Panc1 (cell line): ENCODE results near the gene ZBTB37. TPM values are rescaled to one million over a fixed set of nuclear protein-coding genes. Genes with fewer than 3 reads are reported as not detected.

Source experiments
- ATAC-seq: fragments of 200-7000 bp; cut with Tn5 transposase; 2 replicates; pipeline ENCODE4 v1.9.1; 2020; ENCODE audit warnings: mild to moderate bottlenecking, moderate library complexity
- BruUV-seq: library from RNA; stranded (reverse); fragments of 400-500 nt; replicated peaks from 2 replicates; lab custom pipeline; 2021; lab: Mats Ljungman, UMichigan
- CTCF ChIA-PET: fragments of 300-600 bp; sonication (Branson Sonifier 250); formaldehyde crosslinking; loops from one replicate; lab custom pipeline; 2022; ENCODE audit warnings: antibody characterized with exemption; lab: Charles Lee
- POLR2A ChIA-PET: fragments of 300-600 bp; sonication (Branson Sonifier 250); formaldehyde crosslinking; loops from one replicate; lab custom pipeline; 2022; ENCODE audit warnings: antibody characterized with exemption; lab: Charles Lee
- DNase-seq: peaks from one replicate; pipeline ENCODE4 v3.0.0-alpha.2; 2010; ENCODE audit warnings: low read depth, low spot score
- H3K27ac ChIP-seq: 2 replicates; pipeline ENCODE4 v1.5.1; 2011; ENCODE audit warnings: mild to moderate bottlenecking, low read length, inconsistent platforms
- H3K27me3 ChIP-seq: fragments of 200-500 bp; sonication (Bioruptor generic); 2 replicates; pipeline ENCODE4 v1.6.0; 2014; ENCODE audit warnings: low read length, inconsistent platforms; ENCODE audit not compliant: control insufficient read depth, insufficient read depth
- H3K36me3 ChIP-seq: fragments of 200-500 bp; sonication (Bioruptor generic); 2 replicates; pipeline ENCODE4 v1.5.1; 2014; ENCODE audit warnings: inconsistent platforms, mild to moderate bottlenecking, low read length, moderate library complexity; ENCODE audit not compliant: control insufficient read depth, insufficient read depth
- H3K4me1 ChIP-seq: 2 replicates; pipeline ENCODE4 v1.5.1; 2011; ENCODE audit warnings: inconsistent platforms, mild to moderate bottlenecking, low read length, moderate library complexity; ENCODE audit not compliant: control insufficient read depth, insufficient read depth
- H3K4me3 ChIP-seq, 2 experiments: 2 replicates each; pipeline ENCODE4 v1.5.1; 2011 to 2012; ENCODE audit warnings: low read depth in 2 of 2, low read length in 2 of 2, mild to moderate bottlenecking in 2 of 2, inconsistent platforms in 1 of 2, moderate library complexity in 1 of 2
- H3K9me3 ChIP-seq: fragments of 200-500 bp; sonication (Bioruptor generic); 2 replicates; pipeline ENCODE4 v1.5.1; 2014; ENCODE audit warnings: low read depth, mild to moderate bottlenecking, inconsistent platforms, low read length, moderate library complexity; ENCODE audit not compliant: control insufficient read depth, insufficient read depth
- POLR2AphosphoS5 ChIP-seq: IDR thresholded peaks from 2 replicates; pipeline ENCODE4 v1.6.1; 2012; ENCODE audit warnings: mild to moderate bottlenecking, low read depth, low read length, moderate library complexity
- REST ChIP-seq, 2 experiments: IDR thresholded peaks; 2 replicates each; pipeline ENCODE4 v1.6.1; 2011 to 2012; ENCODE audit warnings: low read depth in 2 of 2, control low read depth in 1 of 2, low read length in 1 of 2, mild to moderate bottlenecking in 1 of 2, moderate library complexity in 1 of 2; ENCODE audit not compliant: insufficient read depth in 1 of 2
- SIN3A ChIP-seq: IDR thresholded peaks from 2 replicates; pipeline ENCODE4 v1.6.1; 2012; ENCODE audit warnings: low read depth, mild to moderate bottlenecking, low read length, moderate library complexity, borderline replicate concordance; ENCODE audit not compliant: insufficient read depth
- TCF7L2 ChIP-seq: IDR thresholded peaks from 2 replicates; pipeline ENCODE4 v1.6.1; 2011; ENCODE audit warnings: mild to moderate bottlenecking, low read depth, low read length, inconsistent platforms
- in situ Hi-C: cut with HindIII; loops from 2 replicates; pipeline ENCODE4 v1.10.0; 2016; ENCODE audit warnings: low sequenced_read_pairs, low pct_unique_long_range_greater_than_20kb
- intact Hi-C: fragments of 100-400 bp; cut with micrococcal nuclease; formaldehyde crosslinking; loops from one replicate; pipeline ENCODE4 v1.10.0; 2022; ENCODE audit not compliant: unreplicated experiment
- total RNA-seq: library from RNA; stranded (reverse); gene quantifications from one replicate; pipeline ENCODE4 v1.2.1, GENCODE V29; 2021; ENCODE audit not compliant: unreplicated experiment
- TF ChIP-seq, protein P1 (sequence below): fragments of 450-650 bp; IDR thresholded peaks from 2 replicates; pipeline ENCODE4 v1.5.1; 2017; ENCODE audit warnings: mild to moderate bottlenecking

The ZBTB37 gene
- total RNA-seq, 1 experiment from 2014 or later: 11.6 TPM

DNA sequence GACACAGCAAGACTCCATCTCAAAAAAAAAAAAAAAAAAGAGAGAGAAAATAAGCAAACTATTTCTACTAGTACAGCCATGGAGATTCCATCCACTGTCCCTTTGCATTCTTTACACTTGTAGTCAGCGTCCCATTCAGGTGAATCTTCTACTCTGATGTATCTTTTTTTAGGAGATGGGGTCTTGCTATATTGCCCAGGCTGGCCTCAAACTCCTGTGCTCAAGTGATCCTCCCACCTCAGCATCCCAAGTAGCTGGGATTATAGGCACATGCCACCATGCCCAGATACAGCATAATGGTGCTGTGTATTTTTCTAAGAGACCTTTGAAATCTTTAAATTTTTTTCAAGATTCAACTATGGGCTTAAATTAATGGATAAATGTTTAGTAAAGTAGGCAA is 35.4 kb upstream of the ZBTB37 start:
- in situ Hi-C loops: no loop called here

GRCh38 chr1:173852105-173852504 is 16.1 kb upstream of the ZBTB37 start:
- H3K27me3 ChIP-seq: no peaks in the 10 kb centered on the region
- in situ Hi-C loops: no loop called here
- H3K4me3 ChIP-seq: no peak overlapping the region
- TF ChIP-seq, protein P1, sequence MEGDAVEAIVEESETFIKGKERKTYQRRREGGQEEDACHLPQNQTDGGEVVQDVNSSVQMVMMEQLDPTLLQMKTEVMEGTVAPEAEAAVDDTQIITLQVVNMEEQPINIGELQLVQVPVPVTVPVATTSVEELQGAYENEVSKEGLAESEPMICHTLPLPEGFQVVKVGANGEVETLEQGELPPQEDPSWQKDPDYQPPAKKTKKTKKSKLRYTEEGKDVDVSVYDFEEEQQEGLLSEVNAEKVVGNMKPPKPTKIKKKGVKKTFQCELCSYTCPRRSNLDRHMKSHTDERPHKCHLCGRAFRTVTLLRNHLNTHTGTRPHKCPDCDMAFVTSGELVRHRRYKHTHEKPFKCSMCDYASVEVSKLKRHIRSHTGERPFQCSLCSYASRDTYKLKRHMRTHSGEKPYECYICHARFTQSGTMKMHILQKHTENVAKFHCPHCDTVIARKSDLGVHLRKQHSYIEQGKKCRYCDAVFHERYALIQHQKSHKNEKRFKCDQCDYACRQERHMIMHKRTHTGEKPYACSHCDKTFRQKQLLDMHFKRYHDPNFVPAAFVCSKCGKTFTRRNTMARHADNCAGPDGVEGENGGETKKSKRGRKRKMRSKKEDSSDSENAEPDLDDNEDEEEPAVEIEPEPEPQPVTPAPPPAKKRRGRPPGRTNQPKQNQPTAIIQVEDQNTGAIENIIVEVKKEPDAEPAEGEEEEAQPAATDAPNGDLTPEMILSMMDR: no peak
- no peak for TF ChIP-seq TCF7L2
- TF ChIP-seq REST (IDR thresholded peaks at IDR 0.05; ENCODE audit: insufficient read depth in 1 of 2, low read depth in 2 of 2, low read length in 1 of 2): no peak
- ChIA-PET POLR2A (no interaction called here), CTCF (no interaction called here)
- peaks cover 20% of the 10 kb centered on the region for H3K36me3 ChIP-seq
- no peaks in the 10 kb centered on the region for H3K4me1 ChIP-seq
- no peaks in the 10 kb centered on the region for H3K9me3 ChIP-seq
- intact Hi-C loops: no loop called here
- H3K27ac ChIP-seq: no peak overlapping the region
- BruUV-seq: no TSS peak
- DNase-seq (no peak), ATAC-seq (no peak)

More for the DNA sequence above, 35.4 kb upstream of the ZBTB37 start:
- intact Hi-C loops: no loop called here
- Histone ChIP-seq H3K4me1 (no peaks in the 10 kb centered on the region), H3K27me3 (no peaks in the 10 kb centered on the region), H3K4me3 (no peak overlapping the region), H3K36me3 (peaks cover 12% of the 10 kb centered on the region; the same call in 1 of the 2 replicates), H3K27ac (no peak overlapping the region), H3K9me3 (no peaks in the 10 kb centered on the region)
- DNase-seq (no peak), ATAC-seq (no peak)
- BruUV-seq: no TSS peak
- ChIA-PET CTCF (no interaction called here), POLR2A (no interaction called here)
- TF ChIP-seq, protein P1: no peak
- no peak for TF ChIP-seq TCF7L2

DNA sequence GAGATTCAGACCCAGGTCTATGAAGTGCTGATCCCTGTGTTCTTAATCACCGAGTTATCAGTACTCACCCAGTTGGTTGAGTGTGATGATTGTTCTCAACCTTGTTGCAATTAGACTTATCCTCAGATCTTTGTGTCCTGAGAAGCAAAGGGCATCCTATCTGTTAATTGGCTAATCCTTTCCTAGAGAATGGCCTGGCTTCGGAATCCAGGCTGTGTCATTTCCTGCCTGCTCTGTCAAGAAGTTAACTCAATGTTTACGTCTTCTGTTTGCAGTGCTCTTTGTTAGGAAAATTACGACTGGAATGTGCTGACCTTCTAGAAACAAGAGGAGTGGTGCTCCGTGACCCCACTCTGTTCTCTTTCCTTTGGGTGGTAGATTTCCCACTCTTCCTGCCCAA is 15.1 kb upstream of the ZBTB37 start:
- no TSS peak for BruUV-seq
- in situ Hi-C loops (no loop called here), intact Hi-C loops (no loop called here)
- Histone ChIP-seq H3K27me3 (no peaks in the 10 kb centered on the region), H3K4me3 (no peak overlapping the region), H3K27ac (no peak overlapping the region), H3K36me3 (peaks cover 29% of the 10 kb centered on the region), H3K4me1 (no peaks in the 10 kb centered on the region), H3K9me3 (no peaks in the 10 kb centered on the region)
- peak; percentile 43; the same call in 1 of the 2 replicates for ATAC-seq
- POLR2A ChIA-PET: no interaction called here
- TF ChIP-seq, protein P1: no peak
- TF ChIP-seq TCF7L2 (no peak), POLR2AphosphoS5 (no peak), SIN3A (no peak), REST (IDR thresholded peaks at IDR 0.05; ENCODE audit: insufficient read depth in 1 of 2, low read depth in 2 of 2, low read length in 1 of 2) (no peak)
- DNase-seq: no peak
- CTCF ChIA-PET: no interaction called here
